ENCODE data around the gene KRT85.
"Not testable (repeated sequence)": the region's sequence is repeated elsewhere in the genome, so short reads cannot be mapped to it uniquely, and the experiment has no call there.

KRT85 gene

GRCh38 chr12:52366738-52367485, at the start of gene KRT85:
Gene KRT85 (minus strand): TSS chr12:52367481. CDS start chr12:52367405, 76 bp downstream.
- DNase-seq = no peak

GRCh38 chr12:52416795-52417194, 49.5 kb upstream of the KRT85 start:
- no peak for DNase-seq

- no peak for DNase-seq
Measured at GRCh38 chr12:52415870-52416750, 48.8 kb upstream of the KRT85 start.

- DNase-seq = no peak
Measured at GRCh38 chr12:52414936-52415335, 47.7 kb upstream of the KRT85 start.

- no peak for DNase-seq
Measured at GRCh38 chr12:52413782-52414345, 46.6 kb upstream of the KRT85 start.

- DNase-seq = no peak
Measured at GRCh38 chr12:52413202-52413601, 45.9 kb upstream of the KRT85 start.

GRCh38 chr12:52411815-52412214, 44.5 kb upstream of the KRT85 start:
- no peak for DNase-seq

GRCh38 chr12:52410589-52411248, 43.4 kb upstream of the KRT85 start:
- not testable (repeated sequence) for DNase-seq

GRCh38 chr12:52407918-52408317, 40.6 kb upstream of the KRT85 start:
- DNase-seq = no peak

- DNase-seq = no peak
Measured at GRCh38 chr12:52405922-52406385, 38.7 kb upstream of the KRT85 start, which contains the start of gene KRT82. Gene KRT82 (minus strand): TSS chr12:52406335. CDS start chr12:52406277, 58 bp downstream.

GRCh38 chr12:52404951-52405350, 37.7 kb upstream of the KRT85 start:
- no peak for DNase-seq

GRCh38 chr12:52403561-52403960, 36.3 kb upstream of the KRT85 start:
- DNase-seq = no peak

GRCh38 chr12:52402873-52403540, 35.7 kb upstream of the KRT85 start:
- no peak for DNase-seq

- DNase-seq = no peak
Measured at GRCh38 chr12:52402377-52402776, 35.1 kb upstream of the KRT85 start.

GRCh38 chr12:52401926-52402325, 34.6 kb upstream of the KRT85 start:
- no peak for DNase-seq

GRCh38 chr12:52401526-52401925, 34.2 kb upstream of the KRT85 start:
- no peak for DNase-seq

GRCh38 chr12:52400906-52401305, 33.6 kb upstream of the KRT85 start:
- DNase-seq = no peak

- DNase-seq = no peak
Measured at GRCh38 chr12:52399756-52400155, 32.5 kb upstream of the KRT85 start.

- DNase-seq = no peak
Measured at GRCh38 chr12:52398176-52398575, 30.9 kb upstream of the KRT85 start.

- DNase-seq = no peak
Measured at GRCh38 chr12:52396656-52397055, 29.4 kb upstream of the KRT85 start.

- DNase-seq = peak; percentile 20
Measured at GRCh38 chr12:52395761-52396434, 28.6 kb upstream of the KRT85 start.

Data from NCI-H1694 treated with DMSO at 0.1 percent for 48 hours (cell line).